Measurements from ENCODE around the gene MLYCD. TPM values are rescaled to one million over a fixed set of nuclear protein-coding genes. Genes with fewer than 3 reads are reported as not detected.
A peak's percentile ranks its signal among the peaks of the same experiment; 100 is the strongest.

The MLYCD gene
- polyA plus RNA-seq (2.4 and 3.3 TPM in 2 replicates), polyA minus RNA-seq (11.0 and 11.2 TPM in 2 replicates)

GRCh38 chr16:83898463-83899271 is at the start of gene MLYCD:
Gene MLYCD, plus strand, starts transcription at chr16:83899115. Its CDS starts 30 bp downstream, at chr16:83899145.
- Histone ChIP-seq H3K4me2 (ENCODE audit: low read length) (peak within 1 kb of the TSS; percentile 81), H3K9me2 (ENCODE audit: insufficient read depth, low read length) (no peaks in the 10 kb centered on the region), H3F3A (ENCODE audit: insufficient read depth, low read length, poor library complexity, severe bottlenecking) (no peaks in the 10 kb centered on the region), H3K9ac (ENCODE audit: low read length) (peak within 1 kb of the TSS; percentile 69), H2AFZ (ENCODE audit: low read depth, low read length) (peak within 1 kb of the TSS; percentile 89), H3K4me3 (ENCODE audit: low read length) (peak within 1 kb of the TSS; percentile 93), H4K20me1 (ENCODE audit: insufficient read depth) (no peaks in the 10 kb centered on the region), H3K27ac (ENCODE audit: low read length) (peak within 1 kb of the TSS; percentile 68), H3K27me3 (ENCODE audit: insufficient read depth, low read depth, low read length) (no peaks in the 10 kb centered on the region), H3K9me3 (ENCODE audit: low read length) (no peaks in the 10 kb centered on the region), H3K36me3 (ENCODE audit: insufficient read depth, low read length) (no peaks in the 10 kb centered on the region), H3K79me2 (replicated peaks; ENCODE audit: insufficient read depth, low read length) (peaks cover 15% of the 10 kb centered on the region)
- no peak for TF ChIP-seq EZH2 (IDR thresholded peaks at IDR 0.05; ENCODE audit: borderline replicate concordance, insufficient read depth, low read length, poor library complexity, severe bottlenecking)
- TF ChIP-seq POLR2AphosphoS5 (IDR thresholded peaks at IDR 0.05), result peak; percentile 71

GRCh38 chr16:83849421-83849820 is 49.5 kb upstream of the MLYCD start:
- Histone ChIP-seq H3K9me3 (ENCODE audit: low read length) (no peaks in the 10 kb centered on the region), H3K27ac (ENCODE audit: low read length) (no peak overlapping the region), H3K4me3 (ENCODE audit: low read length) (no peak overlapping the region), H3K36me3 (ENCODE audit: insufficient read depth, low read length) (no peaks in the 10 kb centered on the region), H3K79me2 (replicated peaks; ENCODE audit: insufficient read depth, low read length) (no peaks in the 10 kb centered on the region), H4K20me1 (ENCODE audit: insufficient read depth) (no peaks in the 10 kb centered on the region), H2AFZ (ENCODE audit: low read depth, low read length) (no peak overlapping the region), H3K9me2 (ENCODE audit: insufficient read depth, low read length) (no peaks in the 10 kb centered on the region), H3F3A (ENCODE audit: insufficient read depth, low read length, poor library complexity, severe bottlenecking) (no peaks in the 10 kb centered on the region), H3K9ac (ENCODE audit: low read length) (no peak overlapping the region), H3K4me2 (ENCODE audit: low read length) (no peak overlapping the region), H3K27me3 (ENCODE audit: insufficient read depth, low read depth, low read length) (no peaks in the 10 kb centered on the region)
- no peak for TF ChIP-seq TAF1 (IDR thresholded peaks at IDR 0.05; ENCODE audit: low read depth)
- no peak for TF ChIP-seq EZH2 (IDR thresholded peaks at IDR 0.05; ENCODE audit: borderline replicate concordance, insufficient read depth, low read length, poor library complexity, severe bottlenecking)
- no peak for TF ChIP-seq RAD21 (conservative IDR thresholded peaks at IDR 0.05)
- no peak for TF ChIP-seq EP300 (conservative IDR thresholded peaks at IDR 0.05; ENCODE audit: poor library complexity, severe bottlenecking)
- no peak for TF ChIP-seq REST (IDR thresholded peaks at IDR 0.05; ENCODE audit: borderline replicate concordance)
- TF ChIP-seq SMC3 (conservative IDR thresholded peaks at IDR 0.05; ENCODE audit: poor library complexity), result no peak

GRCh38 chr16:83850947-83851346 is 48.0 kb upstream of the MLYCD start:
- Histone ChIP-seq H3K4me2 (ENCODE audit: low read length) (no peak overlapping the region), H3K79me2 (replicated peaks; ENCODE audit: insufficient read depth, low read length) (no peaks in the 10 kb centered on the region), H3K9me3 (ENCODE audit: low read length) (no peaks in the 10 kb centered on the region), H3F3A (ENCODE audit: insufficient read depth, low read length, poor library complexity, severe bottlenecking) (no peaks in the 10 kb centered on the region), H4K20me1 (ENCODE audit: insufficient read depth) (no peaks in the 10 kb centered on the region), H3K4me3 (ENCODE audit: low read length) (no peak overlapping the region), H3K36me3 (ENCODE audit: insufficient read depth, low read length) (no peaks in the 10 kb centered on the region), H3K27me3 (ENCODE audit: insufficient read depth, low read depth, low read length) (no peaks in the 10 kb centered on the region), H2AFZ (ENCODE audit: low read depth, low read length) (no peak overlapping the region), H3K9ac (ENCODE audit: low read length) (no peak overlapping the region), H3K27ac (ENCODE audit: low read length) (no peak overlapping the region), H3K9me2 (ENCODE audit: insufficient read depth, low read length) (no peaks in the 10 kb centered on the region)
- TF ChIP-seq TAF1 (IDR thresholded peaks at IDR 0.05; ENCODE audit: low read depth) (no peak), REST (IDR thresholded peaks at IDR 0.05; ENCODE audit: borderline replicate concordance) (no peak), MXI1 (conservative IDR thresholded peaks at IDR 0.05; ENCODE audit: poor library complexity, severe bottlenecking) (no peak), RAD21 (conservative IDR thresholded peaks at IDR 0.05) (no peak), CTCF (IDR thresholded peaks at IDR 0.05; ENCODE audit: poor library complexity, severe bottlenecking) (no peak), EZH2 (IDR thresholded peaks at IDR 0.05; ENCODE audit: borderline replicate concordance, insufficient read depth, low read length, poor library complexity, severe bottlenecking) (no peak), EP300 (conservative IDR thresholded peaks at IDR 0.05; ENCODE audit: poor library complexity, severe bottlenecking) (no peak), SMC3 (conservative IDR thresholded peaks at IDR 0.05; ENCODE audit: poor library complexity) (no peak), POLR2AphosphoS5 (IDR thresholded peaks at IDR 0.05) (no peak)

All from neural cell (in vitro differentiated cells).